Lower leg skin (tissue), 4 donors: ENCODE measurements around the gene NSG1. TPM values are rescaled to one million over a fixed set of nuclear protein-coding genes. Genes with fewer than 3 reads are reported as not detected.
"Not testable (repeated sequence)": the region's sequence is repeated elsewhere in the genome, so short reads cannot be mapped to it uniquely, and the experiment has no call there.

ENCODE experiments used
- DNase-seq, 2 donors: peaks; one replicate each; pipeline ENCODE4 v3.0.0-alpha.2; 2019; ENCODE audit warnings: low spot score in 2 of 2
- H3K4me3 ChIP-seq: fragments of 200-600 bp; sonication (generic); 2 replicates; pipeline ENCODE4 v1.5.1; 2017; ENCODE audit warnings: mild to moderate bottlenecking, low read depth; ENCODE audit not compliant: poor library complexity, severe bottlenecking
- CTCF ChIP-seq, 3 donors: fragments of 450-650 bp; IDR thresholded peaks; one replicate each; pipeline ENCODE4 v1.5.1; 2016; ENCODE audit warnings: antibody characterized with exemption in 3 of 3, mild to moderate bottlenecking in 3 of 3, moderate library complexity in 2 of 3
- POLR2A ChIP-seq, 2 donors: fragments of 450-650 bp; IDR thresholded peaks; one replicate each; pipeline ENCODE4 v1.6.1; 2016 to 2017; ENCODE audit warnings: antibody characterized with exemption in 2 of 2, mild to moderate bottlenecking in 1 of 2, moderate library complexity in 1 of 2
- WGBS, 2 donors: methylation state at CpG; one replicate each; pipeline ENCODE4 v1.1.5; 2018; 5-methylcytosine and 5-hydroxymethylcytosine counted together
- intact Hi-C: fragments of 100-400 bp; cut with DNase I; formaldehyde crosslinking; loops from one replicate; pipeline ENCODE4 v1.15.0; 2023; ENCODE audit warnings: low total_unique reads
- total RNA-seq, 4 donors: library from RNA; depleted of rRNA; stranded (reverse); fragments of >200 nt; gene quantifications; one replicate each; pipeline ENCODE4 v1.1.0, GENCODE V29; 2016

The NSG1 gene
- total RNA-seq, 4 donors from 2014 or later, result 109 to 158 (median 139) TPM

GRCh38 chr4:4417886-4418285 is 31.0 kb downstream of the NSG1 start:
- peak in 1 of 2 donors; percentile 64 for DNase-seq
- intact Hi-C loops, result no loop called here
- WGBS, 2 donors, result 48 to 58% methylated on average over 7 of the region's 7 CpGs
- no peak overlapping the region for H3K4me3 ChIP-seq
- TF ChIP-seq CTCF (IDR thresholded peaks at IDR 0.05) (no peak), POLR2A (IDR thresholded peaks at IDR 0.05) (no peak)

GRCh38 chr4:4418676-4419390 is 31.9 kb downstream of the NSG1 start:
- intact Hi-C loops, result no loop called here
- DNase-seq, result peak in 1 of 2 donors; percentile 80
- TF ChIP-seq CTCF (IDR thresholded peaks at IDR 0.05) (no peak), POLR2A (IDR thresholded peaks at IDR 0.05) (no peak)
- 67 to 75% methylated on average over 19 of the region's 19 CpGs for WGBS, 2 donors
- H3K4me3 ChIP-seq, result no peak overlapping the region

- DNase-seq, result peak in 1 of 2 donors; percentile 57
- intact Hi-C loops, result no loop called here
- 94 to 96% methylated on average over 12 of the region's 12 CpGs for WGBS, 2 donors
- no peak for TF ChIP-seq CTCF (IDR thresholded peaks at IDR 0.05)
- TF ChIP-seq POLR2A (IDR thresholded peaks at IDR 0.05), result no peak
- H3K4me3 ChIP-seq, result no peak overlapping the region
These were observed 33.0 kb downstream of the NSG1 start for GRCh38 chr4:4419896-4420295.

- H3K4me3 ChIP-seq, result no peak overlapping the region
- TF ChIP-seq CTCF (IDR thresholded peaks at IDR 0.05) (no peak), POLR2A (IDR thresholded peaks at IDR 0.05) (no peak)
- DNase-seq, result peak in 1 of 2 donors; percentile 71
- 91 to 96% methylated on average over 12 of the region's 12 CpGs for WGBS, 2 donors
- intact Hi-C loops, result no loop called here
These were observed 33.5 kb downstream of the NSG1 start for GRCh38 chr4:4420421-4420820.

- H3K4me3 ChIP-seq, result no peak overlapping the region
- 95 to 97% methylated on average over 11 of the region's 11 CpGs for WGBS, 2 donors
- intact Hi-C loops, result no loop called here
- TF ChIP-seq POLR2A (IDR thresholded peaks at IDR 0.05), result no peak
- no peak for TF ChIP-seq CTCF (IDR thresholded peaks at IDR 0.05)
- peak in 1 of 2 donors; percentile 76 for DNase-seq
These were observed 34.5 kb downstream of the NSG1 start for GRCh38 chr4:4421356-4421755.

- WGBS, 2 donors, result 96 to 97% methylated on average over 7 of the region's 7 CpGs
- DNase-seq, result peak in 1 of 2 donors; percentile 70
- intact Hi-C loops, result not testable (repeated sequence)
These were observed 35.2 kb downstream of the NSG1 start for GRCh38 chr4:4422117-4422516.

More at GRCh38 chr4:4422117-4422516, 35.2 kb downstream of the NSG1 start:
- H3K4me3 ChIP-seq, result not testable (repeated sequence)
